Activated T-cell treated with anti-CD3 and anti-CD28 coated beads, Interleukin-2, amount 50 U/mL, for 4 hours (primary cell): ENCODE data around the gene PLS3. TPM values are rescaled to one million over a fixed set of nuclear protein-coding genes. Genes with fewer than 3 reads are reported as not detected.
"Not testable (repeated sequence)": the region's sequence is repeated elsewhere in the genome, so short reads cannot be mapped to it uniquely, and the experiment has no call there.

ENCODE experiments used
- ATAC-seq, 2 donors: fragments of 200-7000 bp; cut with Tn5 transposase; one replicate each; pipeline ENCODE4 v1.10.0; 2021
- DNase-seq: peaks from one replicate; pipeline ENCODE4 v3.0.0-alpha.2; 2020
- H3K27me3 Mint-ChIP-seq: one replicate; pipeline ENCODE4 v1.8.0; 2021; ENCODE audit warnings: low read depth, mixed read lengths
- H3K36me3 Mint-ChIP-seq: one replicate; pipeline ENCODE4 v1.8.0; 2022; ENCODE audit warnings: mixed read lengths; ENCODE audit not compliant: insufficient read depth
- H3K4me1 Mint-ChIP-seq: one replicate; pipeline ENCODE4 v1.8.0; 2021; ENCODE audit warnings: low read depth, mixed read lengths
- H3K4me3 Mint-ChIP-seq: one replicate; pipeline ENCODE4 v1.8.0; 2021; ENCODE audit warnings: mild to moderate bottlenecking, moderate library complexity, mixed read lengths
- H3K9me3 Mint-ChIP-seq: one replicate; pipeline ENCODE4 v1.8.0; 2021; ENCODE audit warnings: mixed read lengths
- total RNA-seq, 3 donors: library from RNA; stranded (reverse); gene quantifications; one replicate each; pipeline ENCODE4 v1.2.1, GENCODE V29; 2021

Gene PLS3
- total RNA-seq, result 1 to 10 TPM in 1 of 3 donors, under 1 TPM in 2; 0.63 to 1.3 (median 0.92) TPM

DNA sequence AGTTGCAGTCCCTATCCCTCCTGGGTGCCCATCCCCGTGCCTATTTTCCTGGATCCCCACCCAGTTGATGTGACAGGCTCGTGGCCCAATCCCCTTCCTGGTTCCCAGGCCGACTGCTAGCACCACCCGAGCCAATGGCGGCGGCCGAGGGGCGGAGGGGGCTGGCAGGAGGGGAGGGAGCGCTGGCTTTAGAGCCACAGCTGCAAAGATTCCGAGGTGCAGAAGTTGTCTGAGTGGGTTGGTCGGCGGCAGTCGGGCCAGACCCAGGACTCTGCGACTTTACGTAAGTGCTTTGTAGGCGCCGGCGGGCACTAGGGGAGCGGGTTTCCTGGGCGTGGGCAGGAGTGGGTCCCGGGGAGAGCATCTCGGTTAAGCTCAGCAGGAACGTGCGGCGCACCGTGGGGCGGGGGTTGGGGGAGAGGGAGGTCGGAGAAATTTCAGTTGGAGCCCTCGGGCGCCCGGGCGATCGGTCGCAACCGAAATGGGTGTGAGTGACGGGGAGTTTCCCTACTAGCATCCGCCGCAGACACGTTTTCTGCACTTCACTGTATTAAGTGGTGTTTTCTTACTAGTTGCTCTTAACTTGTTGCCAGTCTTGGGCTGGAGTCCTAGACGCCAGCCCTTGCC lies at the start of gene PLS3:
TSS of gene PLS3 (plus strand) at position 197 of the 627 bp plus-strand sequence. CDS start 49,077 bp downstream, outside the sequence.
- DNase-seq, result no peak
- H3K27me3 Mint-ChIP-seq, result peaks cover 16% of the 10 kb centered on the region
- H3K4me3 Mint-ChIP-seq, result peak within 1 kb of the TSS; percentile 21
- peaks cover 3% of the 10 kb centered on the region for H3K4me1 Mint-ChIP-seq
- H3K9me3 Mint-ChIP-seq, result no peaks in the 10 kb centered on the region
- ATAC-seq, result peak; percentile 59 to 62
- no peaks in the 10 kb centered on the region for H3K36me3 Mint-ChIP-seq

- no peaks in the 10 kb centered on the region for H3K9me3 Mint-ChIP-seq
- no peak for ATAC-seq
- H3K4me3 Mint-ChIP-seq, result no peak overlapping the region
- no peaks in the 10 kb centered on the region for H3K36me3 Mint-ChIP-seq
- H3K4me1 Mint-ChIP-seq, result no peaks in the 10 kb centered on the region
- H3K27me3 Mint-ChIP-seq, result no peaks in the 10 kb centered on the region
- no peak for DNase-seq
Observed at GRCh38 chrX:115518113-115518512, 42.9 kb upstream of the PLS3 start.

DNA sequence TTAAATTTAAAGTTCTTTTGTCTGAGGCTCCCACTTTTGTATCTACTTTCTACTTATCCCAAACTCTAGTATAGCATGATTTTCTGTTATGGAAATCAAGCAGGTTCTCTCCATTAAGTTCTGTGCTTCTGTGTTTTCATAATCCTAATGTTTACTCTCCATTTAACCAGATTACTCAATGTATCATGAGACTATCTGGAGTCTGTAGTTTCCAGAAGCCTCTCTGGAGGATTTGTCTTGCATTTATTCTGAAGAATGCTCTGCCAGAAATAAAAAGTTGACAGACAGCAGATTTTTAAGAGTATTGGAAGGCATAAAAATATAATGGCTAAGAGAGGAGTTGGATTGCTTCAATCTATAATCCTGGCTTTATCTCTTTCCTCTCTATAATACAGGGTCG lies 39.2 kb upstream of the PLS3 start:
- ATAC-seq, result no peak
- Mint-ChIP-seq H3K9me3 (no peaks in the 10 kb centered on the region), H3K4me3 (no peak overlapping the region), H3K36me3 (no peaks in the 10 kb centered on the region), H3K27me3 (no peaks in the 10 kb centered on the region), H3K4me1 (no peaks in the 10 kb centered on the region)
- no peak for DNase-seq

DNA sequence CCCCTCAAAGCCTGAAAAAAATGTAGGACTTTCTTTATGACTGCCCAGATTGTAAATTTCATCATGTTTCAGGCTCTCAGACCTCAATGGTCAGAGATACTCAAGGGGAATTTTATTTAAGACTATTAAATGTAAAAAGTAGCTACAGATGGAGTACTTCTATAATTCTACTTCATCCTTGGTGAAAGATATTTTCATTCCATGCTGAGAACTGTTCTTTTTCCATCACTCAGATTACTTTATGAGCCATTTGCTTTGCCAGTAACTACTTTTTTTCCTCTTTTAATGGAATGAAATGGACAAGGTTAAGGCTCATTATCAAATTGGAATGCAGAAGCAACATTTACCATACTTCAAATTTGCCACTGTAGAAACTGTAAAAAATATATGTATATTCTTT lies 38.0 kb upstream of the PLS3 start:
- H3K27me3 Mint-ChIP-seq, result no peaks in the 10 kb centered on the region
- H3K9me3 Mint-ChIP-seq, result no peaks in the 10 kb centered on the region
- ATAC-seq, result no peak
- no peak overlapping the region for H3K4me3 Mint-ChIP-seq
- DNase-seq, result no peak
- no peaks in the 10 kb centered on the region for H3K4me1 Mint-ChIP-seq
- H3K36me3 Mint-ChIP-seq, result no peaks in the 10 kb centered on the region

DNA sequence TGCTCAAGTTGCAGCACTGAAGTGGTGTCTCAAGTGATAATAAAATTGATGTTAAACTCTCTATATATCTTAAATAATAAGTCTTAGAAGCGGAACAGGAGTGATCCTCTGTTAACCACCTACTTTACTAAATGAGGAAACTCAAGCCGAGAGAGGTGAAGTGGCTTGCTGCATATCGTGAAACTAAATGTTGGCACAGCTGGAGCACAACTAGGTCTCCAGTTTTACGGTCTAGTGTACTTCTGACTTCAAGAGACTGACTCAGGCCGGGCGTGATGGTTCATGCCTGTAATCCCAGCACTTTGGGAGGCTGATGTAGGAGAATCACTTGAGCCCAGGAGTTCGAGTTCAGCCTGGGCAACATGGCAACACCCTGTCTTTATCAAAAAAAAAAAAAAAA lies 35.5 kb upstream of the PLS3 start:
- Mint-ChIP-seq H3K9me3 (no peaks in the 10 kb centered on the region), H3K36me3 (no peaks in the 10 kb centered on the region), H3K27me3 (no peaks in the 10 kb centered on the region), H3K4me1 (no peaks in the 10 kb centered on the region), H3K4me3 (no peak overlapping the region)
- DNase-seq (no peak), ATAC-seq (no peak)

DNA sequence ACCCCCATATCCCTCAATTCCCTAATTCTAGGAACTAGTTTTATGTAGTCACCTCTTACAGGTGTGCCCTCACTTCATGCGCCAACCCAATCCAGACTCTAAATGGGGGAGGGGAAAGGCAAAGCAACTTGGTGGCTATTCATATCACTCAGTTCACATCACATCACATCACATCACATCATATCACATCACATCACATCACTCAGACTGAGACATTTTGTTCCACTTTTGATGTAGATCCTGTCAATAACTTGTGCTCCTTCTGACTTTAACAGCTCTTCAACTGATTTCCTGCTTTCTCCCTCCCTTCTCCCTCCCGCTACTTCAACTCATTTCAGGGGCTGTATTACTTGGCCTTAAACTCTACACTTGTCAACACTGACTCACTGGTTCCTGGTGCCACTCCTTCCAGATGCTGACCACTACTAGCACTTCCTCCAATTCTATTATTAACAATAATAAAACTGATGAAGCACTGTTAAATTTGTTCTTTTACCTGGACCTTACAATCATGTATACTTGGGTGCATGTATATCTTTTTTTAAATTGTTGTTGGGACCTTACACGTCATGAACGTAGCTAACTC lies 29.1 kb upstream of the PLS3 start:
- Mint-ChIP-seq H3K4me3 (no peak overlapping the region), H3K27me3 (no peaks in the 10 kb centered on the region), H3K4me1 (no peaks in the 10 kb centered on the region), H3K36me3 (no peaks in the 10 kb centered on the region), H3K9me3 (no peaks in the 10 kb centered on the region)
- DNase-seq (no peak), ATAC-seq (no peak)

- no peaks in the 10 kb centered on the region for H3K9me3 Mint-ChIP-seq
- H3K27me3 Mint-ChIP-seq, result no peaks in the 10 kb centered on the region
- no peak overlapping the region for H3K4me3 Mint-ChIP-seq
- H3K4me1 Mint-ChIP-seq, result no peaks in the 10 kb centered on the region
- no peaks in the 10 kb centered on the region for H3K36me3 Mint-ChIP-seq
- ATAC-seq (no peak), DNase-seq (no peak)
Observed at GRCh38 chrX:115533485-115533884, 27.5 kb upstream of the PLS3 start.

DNA sequence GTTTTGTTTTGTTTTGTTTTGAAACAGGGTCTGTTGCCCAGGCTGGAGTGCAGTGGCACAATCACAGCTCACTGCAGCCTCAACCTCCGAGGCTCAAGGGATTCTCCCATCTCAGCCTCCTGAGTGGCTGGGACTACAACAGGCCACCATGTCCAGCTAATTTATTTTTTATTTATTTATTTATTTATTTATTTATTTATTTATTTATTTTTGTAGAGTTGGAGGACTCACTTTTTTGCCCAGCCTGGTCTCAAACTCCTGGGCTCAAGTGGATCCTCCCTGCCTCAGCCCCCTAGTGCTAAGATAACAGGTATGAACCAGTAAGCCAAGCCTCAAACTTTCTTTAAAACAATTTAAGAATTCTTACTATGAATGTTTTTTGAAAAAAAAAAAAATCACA lies 26.6 kb upstream of the PLS3 start:
- H3K27me3 Mint-ChIP-seq, result no peaks in the 10 kb centered on the region
- no peak overlapping the region for H3K4me3 Mint-ChIP-seq
- H3K4me1 Mint-ChIP-seq, result no peaks in the 10 kb centered on the region
- no peaks in the 10 kb centered on the region for H3K36me3 Mint-ChIP-seq
- ATAC-seq, result no peak
- no peaks in the 10 kb centered on the region for H3K9me3 Mint-ChIP-seq
- DNase-seq, result no peak

GRCh38 chrX:115535421-115535820 lies 25.6 kb upstream of the PLS3 start:
- ATAC-seq (no peak), DNase-seq (no peak)
- H3K4me3 Mint-ChIP-seq, result no peak overlapping the region
- H3K27me3 Mint-ChIP-seq, result no peaks in the 10 kb centered on the region
- H3K36me3 Mint-ChIP-seq, result no peaks in the 10 kb centered on the region
- no peaks in the 10 kb centered on the region for H3K9me3 Mint-ChIP-seq
- no peaks in the 10 kb centered on the region for H3K4me1 Mint-ChIP-seq

DNA sequence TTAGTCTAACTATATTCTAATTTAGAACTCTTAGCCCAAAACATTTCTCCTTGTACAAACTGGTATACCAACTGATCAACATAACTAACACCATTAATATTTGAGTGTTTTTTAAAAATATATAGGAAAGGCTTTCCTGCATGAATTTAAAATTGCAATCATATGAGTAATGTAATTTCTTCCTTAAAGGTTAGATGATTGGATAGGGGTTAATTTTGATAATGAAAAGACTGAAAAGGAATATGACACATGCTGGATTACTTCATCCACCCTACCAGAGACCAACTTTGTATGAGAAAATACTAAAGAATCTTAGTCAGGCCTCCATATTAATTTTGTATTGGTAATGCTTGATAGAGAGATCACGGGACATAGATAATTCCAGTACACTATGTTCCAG lies 25.1 kb upstream of the PLS3 start:
- no peak for ATAC-seq

DNA sequence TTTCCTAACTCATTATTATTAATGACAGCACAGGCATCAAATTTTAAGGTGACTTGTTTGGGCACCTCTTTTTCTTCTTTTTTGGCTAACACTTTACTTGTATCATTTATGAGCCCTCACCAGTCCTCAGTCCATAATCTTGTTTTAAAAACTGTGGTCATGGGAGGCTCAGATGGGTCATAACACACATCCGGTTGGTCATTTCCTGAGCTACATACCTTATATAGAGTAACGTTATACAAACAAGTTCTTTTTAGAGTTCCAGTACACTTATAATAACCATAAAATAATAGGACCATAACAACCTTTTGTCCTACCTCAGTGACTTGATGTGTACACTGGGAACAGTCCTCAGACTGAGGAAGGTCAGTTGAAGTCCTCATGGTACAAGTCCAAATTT lies 21.1 kb upstream of the PLS3 start:
- H3K36me3 Mint-ChIP-seq, result no peaks in the 10 kb centered on the region
- DNase-seq (no peak), ATAC-seq (no peak)
- no peak overlapping the region for H3K4me3 Mint-ChIP-seq
- H3K27me3 Mint-ChIP-seq, result no peaks in the 10 kb centered on the region
- H3K4me1 Mint-ChIP-seq, result no peaks in the 10 kb centered on the region
- H3K9me3 Mint-ChIP-seq, result no peaks in the 10 kb centered on the region

More for the DNA sequence above, 25.1 kb upstream of the PLS3 start:
- no peaks in the 10 kb centered on the region for H3K4me1 Mint-ChIP-seq
- no peak for DNase-seq
- H3K27me3 Mint-ChIP-seq, result no peaks in the 10 kb centered on the region
- H3K36me3 Mint-ChIP-seq, result no peaks in the 10 kb centered on the region
- H3K9me3 Mint-ChIP-seq, result no peaks in the 10 kb centered on the region
- H3K4me3 Mint-ChIP-seq, result no peak overlapping the region

DNA sequence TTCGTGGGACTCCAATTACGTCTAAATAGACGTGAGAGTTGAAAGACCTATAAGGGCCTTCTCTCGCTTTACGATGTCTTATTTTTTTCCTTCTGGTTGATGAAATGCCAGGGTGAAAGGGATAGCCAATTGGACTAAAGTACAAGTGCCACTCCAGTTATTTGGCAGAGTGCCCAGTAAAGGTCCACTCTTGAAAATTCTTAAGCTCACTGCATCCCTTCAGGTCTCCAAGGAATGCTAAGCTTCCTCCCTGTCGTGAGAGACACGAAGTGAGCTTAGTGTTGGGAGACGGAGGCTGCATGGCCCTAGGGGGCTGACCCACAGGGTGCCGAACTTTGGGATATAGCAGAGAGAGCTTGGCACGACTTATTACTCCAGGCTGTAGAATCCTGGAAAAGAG lies 19.9 kb upstream of the PLS3 start:
- not testable (repeated sequence) for H3K36me3 Mint-ChIP-seq, H3K4me3 Mint-ChIP-seq, DNase-seq, H3K9me3 Mint-ChIP-seq, H3K27me3 Mint-ChIP-seq, ATAC-seq, H3K4me1 Mint-ChIP-seq

- DNase-seq (no peak), ATAC-seq (no peak)
- no peaks in the 10 kb centered on the region for H3K9me3 Mint-ChIP-seq
- no peaks in the 10 kb centered on the region for H3K27me3 Mint-ChIP-seq
- no peaks in the 10 kb centered on the region for H3K4me1 Mint-ChIP-seq
- no peak overlapping the region for H3K4me3 Mint-ChIP-seq
- H3K36me3 Mint-ChIP-seq, result no peaks in the 10 kb centered on the region
Observed at GRCh38 chrX:115547448-115547847, 13.5 kb upstream of the PLS3 start.

GRCh38 chrX:115549008-115549407 lies 12.0 kb upstream of the PLS3 start:
- no peaks in the 10 kb centered on the region for H3K9me3 Mint-ChIP-seq
- no peaks in the 10 kb centered on the region for H3K36me3 Mint-ChIP-seq
- no peaks in the 10 kb centered on the region for H3K4me1 Mint-ChIP-seq
- no peak for ATAC-seq
- no peaks in the 10 kb centered on the region for H3K27me3 Mint-ChIP-seq
- DNase-seq, result no peak
- H3K4me3 Mint-ChIP-seq, result no peak overlapping the region

- DNase-seq, result no peak
- no peaks in the 10 kb centered on the region for H3K9me3 Mint-ChIP-seq
- no peaks in the 10 kb centered on the region for H3K36me3 Mint-ChIP-seq
Observed at GRCh38 chrX:115553171-115553570, 7.8 kb upstream of the PLS3 start.

More at GRCh38 chrX:115553171-115553570, 7.8 kb upstream of the PLS3 start:
- no peak for ATAC-seq
- H3K27me3 Mint-ChIP-seq, result no peaks in the 10 kb centered on the region
- no peaks in the 10 kb centered on the region for H3K4me1 Mint-ChIP-seq
- no peak overlapping the region for H3K4me3 Mint-ChIP-seq
